Measurements from ENCODE around the gene CCDC50. TPM values are rescaled to one million over a fixed set of nuclear protein-coding genes. Genes with fewer than 3 reads are reported as not detected.

CCDC50 gene
- total and polyA plus RNA-seq, 4 donors = 23.4 to 119 (median 40.4) TPM

- H3K4me1 ChIP-seq (ENCODE audit: control insufficient read depth in 5 of 5, insufficient read depth in 5 of 5, low read length in 5 of 5) = peaks cover 0 to 31% (median 12%) of the 10 kb centered on the region in 5 donors
- ATAC-seq (ENCODE audit: insufficient read depth, low FRiP score) = no peak
- no peak overlapping the region for H3K9ac ChIP-seq (ENCODE audit: insufficient read depth in 1 of 2, low read length in 2 of 2)
- H3K36me3 ChIP-seq (ENCODE audit: control insufficient read depth in 4 of 4, insufficient read depth in 4 of 4, low read length in 4 of 4) = no peaks in the 10 kb centered on the region
- DNase-seq = no peak
- no peak for TF ChIP-seq CTCF (IDR thresholded peaks at IDR 0.05; ENCODE audit: control extremely low read depth, extremely low read depth)
- H3K4me3 ChIP-seq = no peak overlapping the region
- no peaks in the 10 kb centered on the region for H3K9me3 ChIP-seq (ENCODE audit: control insufficient read depth in 4 of 4, insufficient read depth in 3 of 4, low read length in 3 of 4)
- no peak overlapping the region for H3K27ac ChIP-seq (ENCODE audit: low read depth in 1 of 2, low read length in 1 of 2)
- 95 to 99% methylated on average over 2 of the region's 2 CpGs for WGBS, 2 donors
- H3K27me3 ChIP-seq (ENCODE audit: control insufficient read depth in 3 of 3, insufficient read depth in 3 of 3, low read length in 2 of 3) = no peaks in the 10 kb centered on the region
These were observed 11.2 kb downstream of the CCDC50 start for GRCh38 chr3:191340351-191340750.

- no peaks in the 10 kb centered on the region for H3K27me3 ChIP-seq (ENCODE audit: control insufficient read depth in 3 of 3, insufficient read depth in 3 of 3, low read length in 2 of 3)
- H3K9me3 ChIP-seq (ENCODE audit: control insufficient read depth in 4 of 4, insufficient read depth in 3 of 4, low read length in 3 of 4) = no peaks in the 10 kb centered on the region
- DNase-seq = no peak
- no peak overlapping the region for H3K27ac ChIP-seq (ENCODE audit: low read depth in 1 of 2, low read length in 1 of 2)
- 94 to 100% methylated on average over 1 of the region's 1 CpG for WGBS, 2 donors
- ATAC-seq (ENCODE audit: insufficient read depth, low FRiP score) = no peak
- H3K9ac ChIP-seq (ENCODE audit: insufficient read depth in 1 of 2, low read length in 2 of 2) = no peak overlapping the region
- no peak for TF ChIP-seq CTCF (IDR thresholded peaks at IDR 0.05; ENCODE audit: control extremely low read depth, extremely low read depth)
- no peaks in the 10 kb centered on the region for H3K36me3 ChIP-seq (ENCODE audit: control insufficient read depth in 4 of 4, insufficient read depth in 4 of 4, low read length in 4 of 4)
- no peak overlapping the region for H3K4me3 ChIP-seq
- H3K4me1 ChIP-seq (ENCODE audit: control insufficient read depth in 5 of 5, insufficient read depth in 5 of 5, low read length in 5 of 5) = peaks cover 0 to 29% (median 12%) of the 10 kb centered on the region in 5 donors
These were observed 11.8 kb downstream of the CCDC50 start for GRCh38 chr3:191340966-191341365.

- Histone ChIP-seq H3K4me3 (no peak overlapping the region), H3K9me3 (ENCODE audit: control insufficient read depth in 4 of 4, insufficient read depth in 3 of 4, low read length in 3 of 4) (no peaks in the 10 kb centered on the region), H3K27ac (ENCODE audit: low read depth in 1 of 2, low read length in 1 of 2) (no peak overlapping the region), H3K36me3 (ENCODE audit: control insufficient read depth in 4 of 4, insufficient read depth in 4 of 4, low read length in 4 of 4) (no peaks in the 10 kb centered on the region), H3K4me1 (ENCODE audit: control insufficient read depth in 5 of 5, insufficient read depth in 5 of 5, low read length in 5 of 5) (peaks cover 0 to 33% (median 12%) of the 10 kb centered on the region in 5 donors), H3K27me3 (ENCODE audit: control insufficient read depth in 3 of 3, insufficient read depth in 3 of 3, low read length in 2 of 3) (no peaks in the 10 kb centered on the region), H3K9ac (ENCODE audit: insufficient read depth in 1 of 2, low read length in 2 of 2) (no peak overlapping the region)
- DNase-seq (no peak), ATAC-seq (ENCODE audit: insufficient read depth, low FRiP score) (no peak)
- no peak for TF ChIP-seq CTCF (IDR thresholded peaks at IDR 0.05; ENCODE audit: control extremely low read depth, extremely low read depth)
- 72 to 80% methylated on average over 2 of the region's 2 CpGs for WGBS, 2 donors
These were observed 12.8 kb downstream of the CCDC50 start for GRCh38 chr3:191342006-191342405.

- Histone ChIP-seq H3K4me3 (no peak overlapping the region), H3K4me1 (ENCODE audit: control insufficient read depth in 5 of 5, insufficient read depth in 5 of 5, low read length in 5 of 5) (peaks cover 0 to 37% (median 16%) of the 10 kb centered on the region in 5 donors), H3K36me3 (ENCODE audit: control insufficient read depth in 4 of 4, insufficient read depth in 4 of 4, low read length in 4 of 4) (no peaks in the 10 kb centered on the region), H3K9me3 (ENCODE audit: control insufficient read depth in 4 of 4, insufficient read depth in 3 of 4, low read length in 3 of 4) (no peaks in the 10 kb centered on the region), H3K9ac (ENCODE audit: insufficient read depth in 1 of 2, low read length in 2 of 2) (no peak overlapping the region), H3K27me3 (ENCODE audit: control insufficient read depth in 3 of 3, insufficient read depth in 3 of 3, low read length in 2 of 3) (no peaks in the 10 kb centered on the region), H3K27ac (ENCODE audit: low read depth in 1 of 2, low read length in 1 of 2) (no peak overlapping the region)
- TF ChIP-seq CTCF (IDR thresholded peaks at IDR 0.05; ENCODE audit: control extremely low read depth, extremely low read depth) = no peak
- DNase-seq = no peak
- ATAC-seq (ENCODE audit: insufficient read depth, low FRiP score) = no peak
These were observed 13.2 kb downstream of the CCDC50 start for GRCh38 chr3:191342411-191342810.

Data from lung (tissue), 12 donors.